ENCODE results near the gene TMX4.

TMX4 gene

DNA sequence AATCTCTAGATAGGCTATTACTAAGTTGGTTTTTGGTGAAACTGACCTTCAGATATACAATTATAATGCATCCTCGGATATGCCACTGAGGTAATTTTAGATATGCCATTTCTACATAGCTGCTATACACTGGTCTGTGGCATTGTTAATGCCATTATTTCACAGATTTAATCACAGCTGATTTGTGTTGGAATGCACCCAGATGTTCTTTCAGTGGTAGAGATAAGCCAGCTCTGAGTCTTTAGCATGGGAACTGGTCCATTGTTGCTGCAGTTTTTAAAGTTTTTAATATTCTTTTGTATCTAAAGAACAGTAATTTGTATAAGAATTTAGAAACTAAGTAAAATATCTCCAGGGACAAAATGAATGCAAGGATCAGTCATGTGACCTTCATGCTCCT, 6.8 kb downstream of the TMX4 start:
- DNase-seq: no peak

DNA sequence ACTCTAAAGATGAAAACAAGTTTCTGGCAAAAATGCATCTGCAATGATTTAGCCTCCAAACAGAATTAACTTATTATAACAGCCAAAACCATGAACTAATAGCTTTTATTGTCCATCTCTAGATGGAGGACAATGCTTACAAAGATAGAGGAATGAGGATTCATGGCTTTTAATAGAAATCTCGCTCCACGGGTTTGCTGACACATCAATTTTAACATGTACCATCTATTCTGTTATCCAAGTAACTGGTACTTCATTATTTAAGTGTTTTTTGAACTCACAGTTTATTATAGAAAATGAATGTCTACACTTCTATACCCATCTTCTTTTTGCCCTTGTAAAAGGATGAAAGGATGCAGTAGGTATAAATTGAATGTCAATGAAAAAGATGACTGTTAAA, 10.8 kb downstream of the TMX4 start:
- no peak for DNase-seq

DNA sequence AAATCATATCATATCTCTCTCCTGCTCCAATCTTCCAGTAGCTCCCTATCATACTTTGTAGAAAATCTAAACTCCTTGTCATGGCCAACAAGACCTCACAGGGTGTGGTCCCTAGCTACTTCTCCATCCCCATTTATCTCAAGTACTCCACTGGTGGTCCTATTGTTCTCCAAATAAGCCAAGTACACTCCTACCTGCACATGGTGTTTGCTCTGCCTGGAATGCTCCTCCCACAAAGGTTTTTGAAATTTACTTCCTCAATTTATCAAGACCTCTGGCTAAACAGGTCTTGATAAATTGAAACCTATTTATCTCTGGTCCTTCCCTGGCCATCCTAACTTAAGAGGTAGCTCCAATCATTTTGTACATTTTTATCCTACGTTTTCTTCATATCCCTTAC, 12.1 kb downstream of the TMX4 start:
- DNase-seq: no peak

DNA sequence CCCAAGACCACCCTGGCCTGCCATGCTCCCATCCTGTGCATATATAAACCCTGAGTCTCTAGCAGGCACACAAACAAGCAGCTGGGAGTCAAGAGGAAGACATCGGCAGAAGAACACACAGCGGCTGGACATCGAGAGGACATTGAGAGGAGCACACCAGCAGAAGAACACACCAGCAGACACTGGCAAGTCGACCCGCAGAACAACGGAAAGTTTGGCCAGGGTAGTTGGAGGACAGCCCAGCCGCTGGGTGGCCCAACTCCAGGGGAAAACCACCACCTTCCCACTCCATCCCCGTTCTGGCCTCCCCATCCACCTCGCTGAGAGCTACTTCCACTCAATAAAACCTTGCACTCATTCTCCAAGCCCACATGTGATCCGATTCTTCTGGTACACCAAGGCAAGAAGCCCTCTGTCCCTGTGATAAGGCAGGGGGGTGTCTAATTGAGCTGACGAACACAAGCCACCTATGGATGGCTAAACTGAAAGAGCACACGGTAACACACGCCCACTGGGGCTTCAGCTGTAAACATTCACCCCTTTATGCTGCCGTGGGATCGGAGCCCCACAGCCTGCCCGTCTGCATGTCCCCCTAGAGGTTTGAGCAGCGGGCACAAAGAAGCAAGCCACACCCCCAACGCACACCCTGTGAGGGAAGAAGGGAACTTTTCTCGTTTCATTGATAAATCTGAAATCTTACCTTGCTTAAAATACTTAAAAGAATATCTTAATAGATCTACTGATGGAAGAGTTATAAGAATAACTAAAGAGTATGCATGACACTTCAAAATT, 13.8 kb downstream of the TMX4 start:
- no peak for DNase-seq

DNA sequence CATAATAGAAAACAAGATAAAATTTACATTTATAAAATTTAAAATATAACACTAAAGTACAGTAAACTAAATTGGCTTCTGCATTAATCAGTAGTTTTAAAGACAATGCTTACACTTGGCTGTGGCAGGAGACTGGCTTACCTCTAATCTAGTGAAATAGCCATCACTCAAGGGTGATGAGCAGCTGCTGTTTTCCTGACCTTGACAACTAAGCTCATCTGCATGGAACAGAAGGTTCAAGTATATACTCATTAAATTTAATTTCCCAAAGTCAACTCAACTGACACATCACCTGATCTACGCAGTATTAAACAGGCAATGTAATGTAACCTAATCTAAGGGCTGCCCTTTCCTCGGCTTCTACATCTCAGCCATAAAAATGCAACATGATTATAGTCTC, 14.5 kb downstream of the TMX4 start:
- no peak for DNase-seq

DNA sequence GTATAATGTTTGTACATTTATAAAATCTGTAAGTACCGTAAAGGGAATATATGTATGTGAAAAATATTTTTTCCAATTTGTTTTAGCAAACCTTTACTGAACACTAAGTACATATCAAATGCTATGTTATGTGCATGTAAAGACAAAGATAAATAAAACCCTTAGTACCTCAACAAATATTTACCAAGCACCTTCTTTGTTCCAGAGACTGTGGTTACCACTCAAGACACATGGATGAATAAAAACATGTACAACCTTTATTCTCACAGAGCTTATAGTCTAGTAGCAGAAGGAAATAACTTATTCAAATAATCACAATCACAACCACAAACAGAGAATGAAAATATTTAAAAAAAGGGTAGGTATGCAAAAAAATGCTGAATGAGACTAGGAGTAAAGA, 17.5 kb downstream of the TMX4 start:
- no peak for DNase-seq

DNA sequence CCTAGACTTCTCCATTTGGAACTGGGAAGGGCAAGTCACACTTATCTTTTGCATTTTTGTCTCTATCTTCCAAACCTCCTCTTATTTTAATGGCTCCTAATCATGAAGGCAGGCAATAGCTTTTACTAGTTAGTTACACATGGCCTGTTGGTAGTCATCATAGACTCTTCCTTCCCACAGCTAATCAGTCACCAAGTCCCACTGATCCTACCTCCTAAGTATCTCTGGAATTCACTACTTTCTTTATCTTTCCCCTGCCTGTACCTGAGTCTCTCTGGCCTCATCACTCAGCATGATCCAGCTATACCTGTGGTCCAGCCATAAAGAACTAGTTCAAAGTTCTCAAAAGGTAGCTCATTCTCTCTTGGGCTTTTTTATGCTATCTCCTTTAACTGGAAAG, 18.8 kb downstream of the TMX4 start:
- DNase-seq: no peak

DNA sequence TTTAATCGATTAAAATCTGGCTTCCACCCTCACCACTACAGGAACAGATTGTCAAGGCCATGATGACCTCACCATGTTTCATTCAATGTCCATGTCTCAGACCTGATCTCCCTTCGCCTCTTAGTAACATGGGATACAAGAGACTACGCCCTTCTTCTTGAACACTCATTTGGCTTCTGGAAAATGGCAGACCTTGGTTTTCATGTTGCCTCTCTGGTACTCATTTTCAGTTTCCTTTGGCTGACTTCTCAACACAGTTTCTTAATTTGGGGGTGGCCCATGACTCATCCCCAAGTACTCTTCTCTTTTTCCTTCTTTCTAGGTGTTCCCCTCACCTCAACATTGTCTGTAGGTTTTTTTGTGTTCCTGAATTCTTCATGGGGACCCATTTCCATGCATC, 22.7 kb downstream of the TMX4 start:
- no peak for DNase-seq

DNA sequence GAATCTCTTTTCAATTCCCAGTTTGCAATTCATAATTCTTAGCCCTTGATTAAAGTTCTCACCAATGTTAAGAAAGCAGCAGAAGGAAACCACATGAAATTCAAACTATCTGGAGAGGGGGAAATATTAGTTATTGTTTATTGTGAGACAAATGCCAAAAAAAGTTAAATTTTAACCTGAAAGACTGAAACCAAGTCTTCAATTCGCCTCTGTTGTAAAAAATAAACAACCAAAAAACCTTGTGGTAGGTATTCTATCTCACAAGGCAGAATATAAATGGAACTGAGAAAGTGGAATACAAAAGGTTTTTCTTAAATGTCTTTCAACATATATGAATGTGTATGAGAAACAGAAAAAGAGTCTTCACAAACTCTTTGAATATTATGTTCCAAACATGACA, 24.8 kb downstream of the TMX4 start:
- no peak for DNase-seq

DNA sequence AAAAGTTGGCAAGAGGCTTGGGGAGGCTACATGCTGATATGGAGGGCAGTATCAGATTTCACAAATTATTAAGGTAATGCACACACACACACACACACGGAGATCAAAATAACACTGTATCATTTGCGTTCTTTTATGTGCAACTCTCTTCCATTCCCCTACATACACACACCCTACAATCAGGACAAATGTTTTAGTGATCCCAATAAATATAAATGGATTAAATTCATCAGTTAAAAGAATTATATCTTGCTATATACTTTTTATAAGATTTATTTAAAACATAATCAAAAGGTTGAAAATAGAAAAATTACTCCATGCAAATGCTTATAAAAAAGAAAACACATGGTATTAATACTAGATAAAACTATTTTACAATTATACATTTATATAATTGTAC, 25.9 kb downstream of the TMX4 start:
- DNase-seq: no peak

DNA sequence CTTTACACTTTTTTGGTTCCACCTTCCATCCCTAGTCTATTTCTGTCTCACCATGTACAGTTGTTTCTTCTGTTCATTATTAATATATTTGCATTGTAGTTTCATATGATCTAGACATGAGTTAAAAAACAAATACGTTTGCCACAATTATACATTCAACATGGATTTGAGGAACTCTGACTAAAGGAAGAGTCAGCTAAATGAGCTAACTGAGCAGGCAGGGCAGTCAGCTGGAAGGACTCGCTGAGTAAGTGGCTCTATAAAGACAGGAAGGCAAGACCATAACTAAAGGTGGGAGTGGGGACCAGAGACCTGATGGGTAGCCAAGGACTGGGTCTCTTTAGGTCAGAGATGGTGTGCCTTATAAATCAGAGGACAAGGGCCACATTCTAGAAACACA, 26.3 kb downstream of the TMX4 start:
- DNase-seq: no peak

DNA sequence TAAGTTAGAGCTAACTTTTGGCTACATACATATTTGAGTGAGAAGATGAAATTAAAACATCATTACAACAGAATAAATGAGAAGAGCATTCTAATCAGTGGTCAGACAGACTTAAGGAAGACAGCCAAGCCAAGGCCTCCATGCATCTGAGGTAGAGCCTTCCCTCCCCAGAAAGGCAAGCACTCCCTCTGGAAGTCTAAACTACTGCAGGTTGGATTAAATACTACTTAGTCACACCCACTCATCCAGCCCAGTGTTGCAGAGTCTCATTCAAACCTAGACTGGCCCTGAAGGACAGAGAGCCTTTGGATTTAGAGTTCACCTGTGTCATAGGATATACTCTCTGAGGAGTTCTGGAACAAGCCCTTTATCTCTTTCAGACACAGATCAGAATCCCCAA, 29.2 kb downstream of the TMX4 start:
- DNase-seq: no peak

DNA sequence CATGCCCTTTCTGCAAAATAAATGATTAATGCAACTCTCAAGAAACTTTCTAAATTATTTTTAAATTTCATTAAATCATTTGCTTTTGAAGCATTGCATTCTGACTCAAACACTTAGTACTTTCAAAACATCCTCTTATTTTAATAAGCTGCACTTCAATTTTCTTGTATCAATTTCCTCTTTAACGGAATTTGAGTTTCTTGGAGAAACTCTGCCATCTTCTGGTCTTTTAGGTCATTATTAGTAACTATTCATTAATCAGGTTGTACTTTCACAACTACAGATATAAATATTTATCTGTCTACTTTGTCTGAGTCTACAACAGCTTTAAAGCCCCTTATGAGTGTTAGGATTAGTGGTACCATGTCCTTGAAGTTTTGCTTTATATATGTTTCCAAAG, 30.2 kb downstream of the TMX4 start:
- DNase-seq: no peak

DNA sequence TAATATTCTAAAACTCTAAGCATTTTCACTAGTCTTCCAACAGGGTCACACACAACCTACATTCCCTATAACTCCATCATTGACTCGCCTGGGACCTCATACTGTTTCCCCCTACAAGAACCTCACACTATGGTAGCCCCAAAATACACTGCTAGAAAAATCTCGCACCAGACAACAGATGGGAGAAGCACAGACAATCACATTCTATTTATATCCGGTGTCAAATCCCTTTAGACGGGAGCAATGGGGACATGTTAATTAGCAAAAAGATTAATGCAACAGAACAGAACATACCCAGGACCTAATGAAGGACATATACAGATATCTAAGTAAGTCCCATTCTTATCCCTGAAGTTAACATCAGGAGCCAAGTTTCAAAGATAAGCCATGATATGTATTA, 33.6 kb downstream of the TMX4 start:
- DNase-seq: no peak

DNA sequence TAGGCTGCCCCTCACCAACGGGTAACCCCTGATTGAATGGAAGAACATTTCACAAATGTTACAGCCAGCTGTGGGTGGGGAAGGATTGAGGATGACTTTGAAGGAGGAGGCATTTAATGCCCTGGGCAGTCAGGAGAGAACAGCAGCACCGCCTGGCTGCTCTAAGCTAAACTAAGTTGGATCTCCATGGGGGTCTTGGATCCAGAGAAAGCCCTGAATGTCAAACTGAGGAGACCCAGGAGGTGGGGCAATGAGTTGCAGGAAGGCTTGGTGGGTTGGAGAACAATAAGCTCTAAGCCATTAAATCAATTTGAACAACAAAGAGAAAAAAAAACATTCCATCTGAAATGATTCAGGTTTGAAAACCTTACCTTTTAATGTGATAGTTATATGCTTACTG, 35.4 kb downstream of the TMX4 start:
- DNase-seq: no peak

DNA sequence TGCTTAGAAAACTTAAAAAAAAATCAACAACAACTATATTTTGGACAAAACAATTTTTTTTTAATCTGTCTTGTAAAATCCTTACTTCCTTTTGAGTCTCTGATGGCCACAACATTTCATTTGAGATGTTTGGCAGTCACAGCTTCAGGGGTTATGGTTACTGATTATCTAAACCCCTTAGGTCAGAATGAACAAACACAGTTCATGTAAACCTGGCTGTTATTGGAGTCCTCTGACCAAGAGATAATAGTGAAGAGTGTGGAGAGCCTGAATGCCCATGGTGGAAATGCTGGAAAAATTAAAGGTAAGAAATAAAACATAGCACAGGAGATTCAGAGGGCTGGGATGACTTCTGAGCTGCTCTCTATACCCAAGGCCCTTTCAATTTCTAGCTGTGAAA, 38.2 kb downstream of the TMX4 start:
- DNase-seq: no peak

DNA sequence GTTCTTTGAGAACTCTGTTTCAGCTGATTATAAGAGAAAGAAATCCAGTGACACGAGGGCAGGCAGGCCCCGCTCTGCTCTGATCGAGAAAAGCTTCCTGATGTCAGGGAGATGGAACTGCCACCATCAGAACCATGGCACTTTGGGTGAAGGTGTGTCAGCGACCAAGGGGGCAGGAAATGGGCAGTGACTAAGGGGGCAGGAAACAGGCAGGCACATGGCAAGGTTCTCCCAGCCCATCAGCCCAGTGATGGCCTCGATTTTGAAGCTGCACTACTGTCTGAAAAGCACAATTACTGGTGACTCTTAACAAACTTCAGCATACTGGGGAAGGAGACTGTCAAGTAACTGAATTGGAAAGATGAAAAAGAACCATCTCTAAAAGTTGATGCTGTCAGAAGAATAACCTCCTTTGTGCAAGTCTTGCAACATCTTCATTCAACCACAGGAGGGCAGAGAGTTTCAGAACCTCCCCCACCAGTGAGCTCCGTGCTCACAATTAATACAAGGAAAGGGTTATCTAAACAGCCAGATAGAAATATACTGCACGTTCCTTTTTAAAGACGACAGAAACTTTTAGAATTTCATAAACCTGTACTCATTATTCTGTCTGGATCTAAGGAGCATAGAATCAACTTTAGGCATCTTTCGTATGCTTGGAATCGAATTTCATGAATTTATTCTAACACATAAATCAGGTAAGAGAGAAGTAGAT, 39.1 kb downstream of the TMX4 start:
- DNase-seq: peak; percentile 58

DNA sequence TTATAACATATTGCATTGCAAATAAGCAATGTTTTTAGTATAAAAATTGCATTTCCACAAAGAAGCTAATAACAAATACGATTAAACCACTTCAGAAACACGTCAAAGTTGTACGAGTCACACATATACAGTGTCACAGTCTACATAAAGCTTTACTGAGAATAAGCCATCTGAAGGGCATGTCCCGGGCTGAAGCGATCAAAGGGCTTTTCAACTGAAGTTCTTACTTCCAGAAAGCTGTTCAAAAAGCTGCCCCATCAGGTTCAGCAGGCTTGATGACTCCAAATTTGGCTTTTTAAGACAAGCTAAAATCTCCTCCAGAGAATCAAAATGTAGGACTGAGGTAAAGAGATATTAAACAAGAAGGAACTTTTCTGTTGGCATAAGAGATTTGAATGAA, 41.9 kb downstream of the TMX4 start:
- no peak for DNase-seq

DNA sequence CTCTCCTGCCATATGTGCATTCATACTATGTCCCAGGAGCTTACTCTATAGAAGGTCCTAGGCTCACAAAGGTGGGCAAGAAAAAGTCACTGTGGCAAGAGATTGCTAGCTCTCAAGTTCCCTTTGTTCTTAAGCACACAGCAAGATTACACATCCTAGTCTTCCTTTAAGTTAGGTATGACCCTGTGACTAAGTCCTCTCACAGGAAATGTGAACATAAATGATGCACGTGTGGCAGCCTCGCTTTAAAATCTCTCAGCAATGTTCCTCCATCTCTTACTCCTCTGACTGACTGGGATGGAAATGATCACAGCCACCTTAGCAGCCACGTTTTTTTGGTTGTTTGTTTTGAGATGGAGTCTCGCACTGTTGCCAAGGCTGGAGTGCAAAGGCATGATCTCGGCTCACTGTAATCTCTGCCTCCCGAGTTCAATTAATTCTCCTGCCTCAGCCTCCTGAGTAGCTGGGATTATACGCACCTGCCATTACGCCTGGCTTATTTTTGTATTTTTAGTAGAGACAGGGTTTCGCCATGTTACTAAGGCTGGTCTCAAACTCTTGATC, 43.6 kb downstream of the TMX4 start:
- DNase-seq: no peak

DNA sequence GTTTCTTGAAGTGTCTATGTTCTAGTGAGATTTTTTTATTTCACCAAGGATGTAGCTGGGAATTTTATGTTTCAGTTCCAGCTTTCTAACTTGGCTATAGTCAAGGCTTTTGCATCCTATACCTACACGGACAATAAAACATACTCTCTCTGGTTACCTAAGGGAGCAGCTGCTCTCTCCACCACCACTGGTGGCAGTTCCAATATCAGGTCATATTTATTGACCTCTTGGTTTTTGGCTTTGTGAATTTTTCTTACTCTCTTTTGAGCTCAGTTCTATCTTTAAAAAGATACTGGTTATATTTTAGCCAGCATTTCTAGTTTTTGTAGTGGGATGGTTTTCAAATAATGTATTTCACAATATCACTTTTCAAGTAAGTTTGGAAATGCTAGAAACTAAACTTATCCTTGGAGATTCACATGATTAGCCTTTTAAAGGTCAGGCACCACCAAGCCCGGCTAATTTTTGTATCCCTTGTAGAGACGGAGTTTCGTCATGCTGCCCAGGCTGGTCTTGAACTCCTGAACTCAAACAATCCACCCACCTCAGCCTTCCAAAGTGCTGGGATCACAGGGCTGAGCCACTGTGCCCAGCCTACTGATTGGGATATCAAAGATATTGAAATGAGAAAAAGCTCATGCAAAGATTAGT, 44.7 kb downstream of the TMX4 start:
- no peak for DNase-seq

DNA sequence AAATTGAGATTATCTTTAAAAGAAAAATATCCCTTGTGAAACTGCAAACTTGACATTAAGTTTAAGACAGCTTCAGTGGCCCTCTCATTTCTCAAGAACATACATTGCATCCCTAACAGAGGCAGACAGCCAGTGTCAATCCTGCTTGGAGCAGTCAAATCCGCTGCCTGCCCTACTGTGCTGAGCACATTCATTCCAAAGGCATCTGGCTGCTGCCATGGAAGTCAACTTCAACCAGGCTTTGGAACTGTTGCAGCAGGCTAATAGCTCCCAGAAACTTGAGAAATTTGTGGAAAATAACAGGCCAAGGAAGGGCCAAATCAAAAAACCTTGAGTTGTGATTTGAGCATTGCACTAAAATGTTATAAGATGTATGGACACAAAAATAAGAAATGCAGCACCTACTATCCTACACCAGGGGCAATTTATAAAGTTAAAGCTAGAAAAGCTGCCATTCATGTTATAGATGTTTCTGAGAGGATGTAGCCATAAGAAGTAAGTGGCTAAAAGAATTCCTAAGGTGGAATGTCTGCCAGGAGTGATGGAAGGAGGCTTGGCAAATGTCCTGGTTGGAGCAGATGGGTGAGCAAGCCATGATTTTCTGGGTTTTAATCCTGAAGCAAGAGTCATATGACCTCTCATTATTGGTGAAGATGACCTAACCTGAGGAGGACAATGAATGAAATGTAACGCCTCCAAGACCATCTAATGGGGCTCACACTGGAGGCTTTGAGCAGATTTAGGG, 47.9 kb downstream of the TMX4 start:
- DNase-seq: no peak

DNA sequence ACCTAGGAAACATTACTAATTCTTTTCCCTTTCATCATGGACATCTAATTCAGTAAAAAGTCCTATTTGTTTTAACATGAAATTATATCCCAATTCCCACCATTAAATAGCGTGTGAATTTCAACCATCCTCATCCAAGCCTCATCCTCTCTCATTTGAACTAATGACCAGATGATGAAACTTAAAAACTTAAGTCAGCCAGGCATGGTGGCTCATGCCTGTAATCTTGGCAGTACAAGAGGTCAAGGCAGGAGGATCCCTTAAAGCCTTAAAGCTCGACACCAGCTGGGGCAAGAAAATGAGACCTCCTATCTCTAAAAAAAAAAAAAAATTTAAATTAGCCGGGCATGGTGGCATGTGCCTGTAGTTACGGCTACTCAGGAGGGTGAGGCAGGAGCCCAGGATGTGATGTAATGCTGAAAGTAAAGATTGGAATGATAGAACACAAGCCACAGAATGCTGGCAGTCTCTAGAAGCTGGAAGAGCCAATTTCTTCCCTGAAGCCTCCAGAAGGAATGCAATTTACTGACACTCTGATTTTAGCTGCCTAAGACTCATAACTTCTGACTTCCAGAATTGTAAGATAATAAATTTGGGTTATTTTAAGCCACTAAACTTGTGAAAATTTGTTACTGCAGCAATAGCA, 52.2 kb downstream of the TMX4 start:
- no peak for DNase-seq

DNA sequence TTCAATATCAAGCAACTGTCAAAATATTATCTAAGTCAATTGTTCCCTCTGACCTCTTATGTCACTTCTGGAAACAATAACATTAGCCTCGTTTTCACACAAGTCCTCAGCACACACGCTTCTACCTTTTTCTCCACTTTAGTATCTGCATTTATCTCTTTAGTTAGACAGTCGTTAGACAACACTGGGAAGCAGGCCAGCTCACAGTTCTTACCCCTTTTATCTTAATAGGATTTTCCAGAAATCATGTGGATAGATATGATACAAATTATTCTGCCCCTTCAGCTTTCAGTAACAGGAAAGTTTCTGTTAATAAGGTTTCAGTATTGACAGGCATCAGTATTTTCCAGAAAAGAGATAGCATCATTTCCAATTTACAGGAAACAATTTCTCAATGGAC, 53.4 kb downstream of the TMX4 start:
- no peak for DNase-seq

Measured in activated CD8-positive, alpha-beta memory T cell treated with anti-CD3 and anti-CD28 coated beads for 24 hours (primary cell).